Putamen (tissue), 1 donor: Measurements from ENCODE around the gene RPA3.
A peak's percentile ranks its signal among the peaks of the same experiment; 100 is the strongest.
"Not testable (repeated sequence)": the region's sequence is repeated elsewhere in the genome, so short reads cannot be mapped to it uniquely, and the experiment has no call there.

Source experiments
- DNase-seq: peaks from one replicate; pipeline ENCODE4 v3.0.0-alpha.2; 2016; ENCODE audit warnings: low spot score

The RPA3 gene

DNA sequence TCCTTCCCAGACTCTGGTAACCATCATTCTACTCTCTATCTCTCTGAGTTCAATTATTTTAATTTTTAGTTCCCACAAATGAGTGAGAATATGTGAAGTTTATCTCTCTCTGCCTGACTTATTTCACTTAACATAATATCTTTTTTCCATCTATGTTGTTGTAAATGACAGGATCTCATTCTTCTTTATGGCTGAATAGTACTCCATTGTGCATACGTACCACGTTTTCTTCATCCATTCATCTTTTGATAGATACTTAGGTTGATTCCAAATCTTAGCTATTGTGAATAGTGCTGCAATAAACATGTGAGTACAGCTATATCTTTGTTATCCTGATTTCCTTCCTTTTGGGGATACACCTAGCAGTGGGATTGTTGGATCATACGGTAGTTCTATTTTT is 23.9 kb downstream of the RPA3 start:
- no peak for DNase-seq

DNA sequence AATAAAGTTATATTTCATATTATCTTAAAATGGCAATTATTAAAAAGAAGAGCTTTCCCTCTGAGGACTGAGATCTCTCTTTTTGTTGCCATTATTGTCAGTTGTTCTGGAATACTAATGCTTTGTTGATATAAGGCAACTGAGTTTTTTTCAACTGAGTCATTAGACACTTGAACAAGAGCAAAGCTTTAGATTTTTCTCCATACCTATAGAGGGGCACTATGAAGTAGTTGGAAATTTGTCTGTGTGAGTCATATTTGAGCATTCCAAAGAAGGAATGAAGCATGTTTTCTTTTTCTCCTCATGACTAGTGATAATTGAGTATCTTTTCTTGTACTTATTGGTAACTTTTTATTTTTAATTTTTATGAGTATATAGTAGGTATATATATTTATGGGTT is 24.5 kb downstream of the RPA3 start:
- no peak for DNase-seq

DNA sequence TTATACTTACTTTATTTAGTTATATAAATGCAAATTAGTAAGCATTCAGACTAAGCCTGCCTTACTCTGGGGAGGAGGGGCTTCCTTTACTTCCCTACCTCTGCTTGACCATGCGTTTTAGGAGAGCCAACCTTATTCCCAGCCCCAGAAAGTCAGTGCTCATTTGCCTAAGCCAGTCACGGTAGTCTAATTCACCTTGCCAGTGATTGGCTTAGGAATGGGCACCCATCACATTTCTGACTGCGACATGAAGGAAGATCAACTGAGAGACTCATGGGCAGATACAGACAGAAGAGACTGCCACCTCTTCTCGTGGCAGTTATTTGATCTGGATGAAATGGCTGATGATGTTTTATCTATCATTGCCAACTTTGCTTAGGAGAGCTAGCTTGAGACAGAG is 29.5 kb downstream of the RPA3 start:
- DNase-seq = no peak

DNA sequence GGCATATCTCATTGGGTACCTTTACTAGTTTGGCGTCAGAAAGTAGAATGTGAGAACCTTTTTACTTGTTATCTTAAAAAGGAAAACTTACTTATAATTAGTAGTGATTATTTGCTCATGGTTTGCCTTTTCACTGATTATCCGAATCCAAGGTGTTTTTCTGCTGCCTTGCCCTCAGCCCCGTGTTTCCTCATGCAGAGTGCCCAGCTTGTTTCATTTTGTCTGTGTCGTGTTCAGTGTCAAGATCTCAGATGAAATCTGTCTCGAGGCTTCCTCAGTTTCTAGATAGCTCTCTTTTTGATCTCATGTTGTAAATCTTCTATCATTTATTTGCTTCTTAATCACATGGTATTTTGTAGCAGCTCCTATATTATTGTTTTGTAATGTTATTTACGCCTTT is 30.1 kb downstream of the RPA3 start:
- no peak for DNase-seq

DNA sequence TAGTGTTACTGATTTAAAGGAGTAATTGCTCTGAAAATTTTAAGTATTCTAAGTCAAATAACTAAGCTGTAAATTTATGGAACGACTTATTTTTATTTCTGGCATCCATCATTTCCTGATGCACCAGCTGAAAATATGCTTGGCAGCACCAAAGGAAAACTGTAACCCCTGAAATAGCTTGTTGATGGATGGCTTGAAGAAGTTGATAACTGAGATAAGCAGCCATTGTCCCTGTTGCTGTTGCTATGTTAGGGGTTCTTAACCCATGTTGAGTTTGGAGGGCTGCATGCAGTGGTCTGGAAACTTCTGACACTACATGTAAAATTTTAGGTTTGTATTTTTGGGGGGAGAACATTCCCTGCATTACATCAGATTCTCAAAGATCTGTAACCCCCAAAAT is 30.6 kb downstream of the RPA3 start:
- DNase-seq = no peak

DNA sequence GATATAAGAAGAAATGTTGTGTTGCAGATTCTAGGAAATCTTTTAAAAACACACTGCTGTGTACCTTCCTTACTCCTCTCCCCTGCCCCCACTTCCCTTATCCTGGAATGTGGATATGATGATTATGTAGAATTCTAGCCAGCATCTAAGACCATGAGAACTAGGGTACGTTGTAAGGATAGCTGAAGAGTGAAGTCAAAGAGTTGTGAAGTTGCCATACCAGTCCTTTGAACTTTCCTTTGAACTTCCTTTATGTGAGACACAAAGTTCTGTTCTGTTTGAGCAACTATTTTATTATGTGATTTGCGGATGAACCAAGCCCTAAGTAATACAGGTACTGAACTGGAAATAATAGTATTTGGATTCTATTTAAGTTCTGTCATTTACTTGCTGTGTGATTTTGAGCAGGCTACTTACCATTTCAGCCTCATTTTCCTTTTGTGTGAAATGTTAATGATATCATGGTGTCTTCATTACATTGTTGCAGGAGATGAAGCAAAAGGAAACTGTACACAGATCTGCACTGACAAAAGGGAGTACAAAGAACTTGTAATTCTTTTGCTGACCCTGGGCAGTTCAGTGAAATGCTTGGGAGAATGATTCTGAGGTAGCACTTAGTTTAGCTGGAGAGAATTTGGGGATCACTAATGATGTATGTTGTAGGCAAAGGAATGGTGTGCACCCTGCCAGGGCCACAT is 31.4 kb downstream of the RPA3 start:
- DNase-seq = no peak

DNA sequence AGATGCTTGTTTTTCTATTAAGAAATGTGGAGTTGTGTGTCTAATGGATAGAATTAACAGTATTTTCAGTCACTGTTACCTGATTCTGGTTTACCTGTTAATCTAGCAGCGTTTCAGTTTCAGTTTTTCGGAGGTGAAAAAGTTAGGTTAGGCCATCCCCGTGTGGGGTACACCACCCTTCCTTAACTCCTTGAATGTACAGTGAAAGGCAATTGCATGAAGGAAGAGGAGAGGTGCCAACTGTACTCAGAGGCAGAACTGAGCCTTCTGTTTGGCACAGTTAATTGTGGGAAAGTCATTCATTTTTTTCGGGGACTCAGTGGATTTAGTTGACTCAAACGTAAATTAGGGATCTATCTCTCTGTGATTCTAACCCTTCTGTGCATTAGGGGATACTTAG is 35.5 kb downstream of the RPA3 start:
- no peak for DNase-seq

DNA sequence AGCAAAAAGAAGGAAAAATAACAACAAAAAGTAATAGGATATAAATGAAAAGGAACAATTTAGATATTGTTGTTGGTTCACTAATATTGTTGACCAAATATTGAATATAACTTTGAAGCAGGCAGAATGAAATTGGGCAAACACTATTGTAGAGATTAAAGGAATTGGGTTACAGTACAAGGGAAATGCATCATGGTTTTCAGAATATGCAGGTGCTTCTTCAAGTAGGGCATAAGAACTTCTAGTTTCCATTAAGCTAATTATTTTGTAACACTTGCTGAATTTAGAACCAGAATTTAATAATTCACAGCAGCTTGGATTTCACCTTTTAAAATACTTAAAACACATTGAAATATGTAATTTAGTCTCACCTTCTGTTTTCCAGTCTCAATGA is 36.5 kb downstream of the RPA3 start:
- DNase-seq = no peak

DNA sequence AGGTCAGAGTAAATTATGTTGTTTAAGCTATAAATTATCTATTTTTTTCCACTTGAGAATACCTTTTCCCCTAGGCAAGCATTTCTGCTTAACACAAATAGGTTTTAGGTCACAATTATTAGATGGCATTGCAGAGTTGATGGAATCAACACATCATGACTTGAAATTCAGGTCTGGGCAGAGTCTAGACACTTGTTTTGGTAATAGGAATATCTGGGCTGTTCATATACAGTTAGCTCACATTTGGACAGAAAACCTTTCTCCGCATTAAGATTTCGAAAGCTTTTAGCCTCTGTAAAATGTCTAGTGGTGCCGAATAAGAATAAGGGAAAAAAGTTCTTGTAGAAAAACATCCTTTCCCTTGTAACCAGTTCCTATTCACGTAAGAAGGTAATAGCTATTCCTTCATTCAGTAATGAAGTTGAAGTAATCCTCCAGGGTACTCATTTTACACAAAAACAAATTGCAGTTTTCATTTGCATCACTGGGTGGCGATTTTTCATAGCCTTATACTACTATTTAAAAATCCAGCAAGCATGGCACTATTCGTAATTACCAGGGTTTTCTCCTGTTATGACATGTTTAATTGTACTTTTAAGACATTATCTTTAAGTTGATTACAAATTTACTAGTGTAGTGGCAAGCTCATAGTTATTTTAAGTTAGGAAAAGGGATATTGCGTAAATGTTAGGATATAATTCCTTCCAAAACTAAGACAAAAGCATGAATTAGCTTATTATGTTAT is 37.0 kb downstream of the RPA3 start:
- DNase-seq = peak; percentile 82

DNA sequence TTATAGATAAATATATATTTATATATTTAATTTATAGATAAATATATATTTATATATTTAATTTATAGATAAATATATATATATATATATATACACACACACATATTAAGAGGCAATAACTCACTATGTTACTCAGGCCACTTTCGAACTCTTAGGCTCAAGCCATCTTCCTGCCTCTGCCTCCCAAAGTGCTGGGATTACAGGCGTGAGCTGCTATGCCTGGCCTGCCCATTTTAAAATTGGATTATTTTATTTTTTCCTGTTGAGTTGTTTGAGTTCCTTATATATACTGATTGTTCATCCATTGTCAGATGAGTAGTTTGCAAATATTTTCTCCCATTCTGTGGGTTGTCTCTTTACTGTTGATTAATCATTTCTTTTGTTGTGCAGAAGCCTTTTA is 38.8 kb downstream of the RPA3 start:
- DNase-seq = not testable (repeated sequence)

DNA sequence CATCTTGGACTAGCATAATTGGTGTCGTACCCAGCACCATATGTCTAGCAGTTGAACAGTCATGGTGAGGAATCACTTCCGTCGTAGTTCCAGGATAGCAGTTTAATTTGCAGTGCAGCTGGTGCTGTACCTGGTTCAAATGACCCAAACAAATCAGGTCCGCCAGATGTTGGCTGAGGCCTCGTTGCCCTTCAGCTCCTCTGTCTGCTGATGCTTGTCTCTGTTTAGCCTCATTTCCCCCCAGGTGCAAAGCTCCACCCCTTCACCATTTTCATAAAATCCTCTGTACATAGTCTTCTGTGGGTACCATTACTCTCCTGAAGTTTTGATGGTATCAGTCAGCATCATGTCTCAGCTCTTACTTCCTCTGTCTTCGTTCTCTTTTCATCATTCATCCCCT is 42.7 kb downstream of the RPA3 start:
- DNase-seq = no peak

DNA sequence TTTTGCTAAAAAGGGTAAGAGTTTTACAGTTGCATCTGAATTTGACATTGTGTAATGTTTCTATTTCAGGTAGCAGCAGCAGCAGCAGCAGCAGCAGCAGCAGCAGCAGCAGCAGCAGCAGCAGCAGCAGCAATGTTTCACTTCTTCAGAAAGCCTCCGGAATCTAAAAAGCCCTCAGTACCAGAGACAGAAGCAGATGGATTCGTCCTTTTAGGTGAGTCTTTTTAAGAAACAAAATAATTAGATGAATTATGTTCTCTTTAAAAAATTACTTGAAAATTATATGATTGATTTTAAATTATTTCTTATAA is 45.2 kb downstream of the RPA3 start:
- no peak for DNase-seq

DNA sequence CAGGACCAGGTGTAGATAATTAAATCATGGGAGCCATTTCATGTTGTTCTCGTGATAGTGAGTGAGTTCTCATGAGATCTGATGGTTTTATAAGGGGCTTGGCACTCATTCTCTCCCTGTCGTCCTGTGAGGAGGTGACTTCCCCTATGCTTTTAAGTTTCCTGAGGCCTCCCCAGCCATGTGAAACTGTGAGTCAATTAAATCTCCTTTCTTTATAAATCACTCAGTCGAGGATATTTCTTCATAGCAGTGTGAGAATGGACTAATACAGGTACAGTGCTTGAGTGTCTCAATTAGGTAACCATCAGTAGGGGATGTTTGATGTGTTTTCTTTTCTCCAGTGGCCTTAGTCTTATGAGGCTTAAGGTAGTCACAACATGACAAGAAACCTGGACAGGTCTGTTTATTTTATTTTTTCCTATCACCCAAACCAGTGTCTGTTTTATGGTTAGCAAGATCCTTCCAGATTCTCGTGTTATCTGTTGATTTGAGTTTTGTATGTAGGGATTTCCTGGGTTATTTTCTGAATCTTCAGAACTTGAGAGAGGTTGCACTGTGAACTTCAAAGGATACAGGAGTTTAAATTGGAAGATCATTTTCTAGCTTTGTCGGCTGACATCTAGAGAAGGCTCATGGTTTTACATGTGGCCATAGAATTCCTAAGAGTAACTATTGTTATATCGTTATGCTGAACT is 45.7 kb downstream of the RPA3 start:
- no peak for DNase-seq

DNA sequence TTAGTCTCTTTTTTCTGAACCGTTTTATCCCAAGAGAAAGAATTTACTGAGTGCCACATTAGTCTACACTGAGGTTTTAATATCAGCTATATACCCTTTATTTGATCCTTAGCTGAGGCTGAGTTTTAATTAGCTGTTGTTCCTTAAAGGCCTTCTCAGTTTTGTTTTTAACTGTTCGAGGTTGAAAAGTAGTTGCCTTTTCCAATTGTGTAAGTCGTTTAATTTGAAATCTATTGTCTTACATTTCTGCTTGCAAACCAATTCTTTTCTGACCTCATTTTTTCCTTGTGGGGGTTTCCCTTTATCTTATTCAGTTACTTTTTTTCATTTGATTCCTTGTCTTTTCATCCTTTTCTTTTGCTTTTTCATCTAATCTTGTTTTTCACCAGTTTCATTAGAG is 47.0 kb downstream of the RPA3 start:
- DNase-seq = no peak

DNA sequence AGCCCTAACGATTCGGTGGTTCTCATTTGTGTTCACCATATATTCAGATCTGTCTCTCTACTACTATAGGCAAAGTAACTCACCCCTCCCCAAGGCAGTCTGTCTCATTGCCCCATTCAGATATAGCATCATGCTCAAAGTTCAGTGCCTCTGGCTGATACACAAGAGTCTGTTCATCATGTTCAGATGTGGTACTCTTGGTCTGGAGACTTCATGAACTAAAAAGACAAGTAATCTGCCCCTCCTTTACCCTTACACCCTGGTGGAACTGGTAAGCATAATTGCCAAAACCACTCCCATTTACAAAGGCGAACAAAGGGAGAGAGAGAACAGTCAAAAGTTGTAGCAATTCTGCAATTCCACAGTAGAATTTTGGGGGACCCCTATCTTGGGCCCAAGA is 47.9 kb downstream of the RPA3 start:
- DNase-seq = no peak

DNA sequence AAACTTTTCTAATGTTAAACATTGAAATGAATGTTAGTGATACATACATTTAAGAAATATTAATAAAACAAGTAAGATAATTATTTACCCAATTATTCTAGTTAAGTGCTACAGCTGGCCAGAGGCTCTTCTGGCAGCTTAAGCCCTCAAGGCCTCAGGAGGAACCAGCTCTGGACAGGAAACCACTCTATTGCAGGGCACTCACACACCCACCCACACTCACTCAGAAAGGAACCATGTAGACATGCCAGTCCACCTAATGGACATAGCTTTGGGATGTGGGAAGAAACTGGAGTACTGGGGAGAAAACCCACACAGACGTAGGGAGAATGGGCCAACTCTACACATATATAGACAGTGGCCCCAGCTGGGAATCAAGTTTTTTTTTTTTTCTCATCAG is 49.7 kb downstream of the RPA3 start:
- no peak for DNase-seq

DNA sequence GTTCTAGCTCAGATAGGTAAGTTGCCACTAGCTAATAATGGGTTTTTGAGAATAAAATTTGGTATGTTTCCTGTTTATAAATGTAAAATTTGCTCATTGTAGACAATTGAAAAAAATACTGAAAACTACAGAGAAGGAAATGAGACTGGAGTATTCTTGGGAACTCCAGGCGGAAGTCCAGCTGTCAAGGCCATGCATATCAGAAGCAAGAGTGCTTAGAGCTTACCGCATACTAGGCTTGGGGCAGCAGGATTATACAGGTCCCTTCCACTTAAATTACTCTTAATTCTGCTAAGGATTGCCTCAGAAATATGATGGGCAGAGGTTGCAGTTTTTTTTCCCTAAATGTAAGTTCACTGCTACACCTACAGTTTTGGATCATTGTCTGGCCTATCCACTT is 51.2 kb downstream of the RPA3 start:
- no peak for DNase-seq

DNA sequence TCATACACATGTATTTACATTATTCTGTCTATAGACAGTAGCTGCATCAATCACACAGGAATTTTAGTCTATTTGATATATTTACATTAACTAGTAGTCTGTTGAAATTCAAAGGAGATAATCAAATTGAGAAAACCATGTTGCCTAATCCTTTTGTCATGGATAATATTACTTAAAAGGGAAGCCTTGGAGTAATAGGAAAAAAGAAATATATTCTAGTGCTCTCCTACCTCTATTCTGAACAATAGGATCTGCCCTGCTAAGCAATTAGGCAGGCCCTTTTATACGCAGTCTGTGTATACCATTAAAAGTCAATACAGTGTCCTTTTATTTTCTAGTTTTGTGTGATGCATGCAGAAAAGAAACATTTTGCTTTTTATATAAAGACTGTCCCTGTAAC is 53.4 kb downstream of the RPA3 start:
- no peak for DNase-seq

DNA sequence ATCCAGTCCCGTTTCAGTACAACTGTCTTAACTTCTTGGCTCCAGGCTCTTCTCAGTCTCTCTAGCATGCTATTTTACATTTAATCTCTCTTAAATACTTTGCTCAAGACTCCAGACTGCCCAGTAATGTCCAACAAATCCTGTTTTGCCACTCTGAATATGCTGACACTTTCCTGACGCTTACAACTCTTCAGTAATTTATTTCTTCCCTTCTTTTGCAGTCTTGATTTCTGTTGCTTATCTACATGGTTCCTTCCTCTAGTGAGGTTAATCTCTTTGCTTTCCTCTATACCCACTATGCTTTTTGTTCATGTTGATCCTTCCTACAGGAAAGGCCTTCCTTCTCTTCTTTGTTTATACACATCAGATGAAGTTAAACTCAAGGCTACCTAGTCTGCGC is 54.1 kb downstream of the RPA3 start:
- DNase-seq = no peak

DNA sequence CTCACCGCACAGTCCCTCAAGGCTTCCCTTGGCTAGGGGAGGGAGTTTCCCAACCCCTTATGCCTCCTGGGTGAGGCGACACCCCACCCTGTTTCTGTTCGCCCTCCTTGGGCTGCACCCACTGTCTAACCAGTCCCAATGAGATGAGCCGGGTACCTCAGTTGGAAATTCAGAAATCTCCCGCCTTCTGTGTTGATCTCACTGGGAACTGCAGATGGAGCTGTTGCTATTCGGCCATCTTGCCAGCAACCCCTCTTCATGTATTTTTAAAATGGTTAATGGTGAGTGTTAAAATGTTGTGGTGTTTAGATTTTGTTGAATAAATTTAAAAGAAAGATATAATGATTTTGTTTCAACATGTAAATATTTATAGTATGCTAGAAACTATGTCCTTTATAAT is 55.9 kb downstream of the RPA3 start:
- no peak for DNase-seq

DNA sequence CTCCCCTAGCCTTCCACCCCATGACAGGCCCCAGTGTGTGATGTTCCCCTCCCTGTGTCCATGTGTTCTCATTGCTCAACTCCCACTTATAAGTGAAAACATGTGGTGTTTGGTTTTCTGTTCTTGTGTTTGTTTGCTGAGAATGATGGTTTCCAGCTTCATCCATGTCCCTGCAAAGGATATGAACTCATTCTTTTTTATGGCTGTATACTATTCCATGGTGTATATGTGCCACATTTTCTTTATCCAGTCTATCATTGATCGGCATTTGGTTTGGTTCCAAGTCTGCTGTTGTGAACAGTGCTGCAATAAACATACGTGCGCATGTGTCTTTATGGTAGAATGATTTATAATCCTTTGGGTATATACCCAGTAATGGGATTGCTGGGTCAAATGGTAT is 61.9 kb downstream of the RPA3 start:
- not testable (repeated sequence) for DNase-seq

DNA sequence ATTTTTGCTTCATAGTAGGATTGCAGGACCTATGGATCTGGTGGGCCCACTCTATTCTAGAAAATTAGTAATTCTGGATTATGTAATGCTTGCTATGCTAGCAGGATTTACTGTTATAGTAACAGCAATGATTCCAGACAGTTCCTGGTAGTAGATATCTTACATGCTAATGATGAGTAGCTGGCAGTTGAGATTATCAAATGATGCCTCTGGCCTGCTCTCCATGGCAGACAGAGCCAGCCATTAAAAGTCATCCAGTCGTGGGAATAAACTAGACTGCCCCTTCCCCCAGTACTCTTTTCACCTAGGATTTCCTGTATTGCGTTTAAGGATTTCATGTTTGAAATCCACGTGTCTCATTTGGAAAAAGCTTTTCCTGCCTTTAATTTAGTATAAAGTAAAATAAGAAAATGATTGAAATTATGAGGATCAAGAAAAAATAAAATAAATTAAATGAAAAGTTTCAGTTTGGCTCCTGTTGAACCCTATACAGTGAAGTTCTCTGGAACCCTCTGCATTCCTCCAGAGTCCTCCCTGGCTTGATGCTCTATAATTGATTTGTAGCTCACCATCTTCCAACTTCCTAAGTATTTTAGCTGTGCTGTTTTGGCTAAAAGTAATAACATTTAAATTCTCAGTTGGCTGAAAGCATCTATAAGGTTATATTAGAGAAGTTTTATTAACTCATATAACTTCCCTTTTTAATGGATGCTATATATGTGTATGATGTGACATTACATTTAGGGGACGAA is 63.3 kb downstream of the RPA3 start:
- DNase-seq = no peak
